ENCODE data around the gene NADK2. TPM values are rescaled to one million over a fixed set of nuclear protein-coding genes. Genes with fewer than 3 reads are reported as not detected.
"Not testable (repeated sequence)": the region's sequence is repeated elsewhere in the genome, so short reads cannot be mapped to it uniquely, and the experiment has no call there.

The NADK2 gene
- total RNA-seq, result 34.7 and 44.8 TPM in 2 replicates

- peak; percentile 61 for TF ChIP-seq CTCF (IDR thresholded peaks at IDR 0.05; ENCODE audit: extremely low read depth, low read depth, low read length)
- Histone ChIP-seq H3K4me3 (ENCODE audit: insufficient read depth, low read length) (peak within 1 kb of the TSS; percentile 86), H3K27ac (ENCODE audit: low read depth, low read length) (peak within 1 kb of the TSS; percentile 88), H2AFZ (ENCODE audit: low read length) (peak within 1 kb of the TSS; percentile 90), H3K79me2 (ENCODE audit: insufficient read depth, low read length) (peaks cover 42% of the 10 kb centered on the region), H3K36me3 (ENCODE audit: insufficient read depth, low read length) (no peaks in the 10 kb centered on the region), H3K9me3 (ENCODE audit: low read depth, low read length) (no peaks in the 10 kb centered on the region), H3K27me3 (ENCODE audit: insufficient read depth, low read length) (no peaks in the 10 kb centered on the region), H3K4me2 (ENCODE audit: insufficient read depth, low read length) (peak within 1 kb of the TSS; percentile 94), H3K4me1 (ENCODE audit: insufficient read depth, low read length) (peaks cover 18% of the 10 kb centered on the region), H4K20me1 (ENCODE audit: insufficient read depth, low read length) (peaks cover 9% of the 10 kb centered on the region)
- peak; percentile 99 for DNase-seq (ENCODE audit: insufficient read length, low spot score, missing footprints)
Measured at GRCh38 chr5:36241631-36242533, at the start of gene NADK2. Gene NADK2, minus strand, starts transcription at chr5:36241925. Its CDS starts 127 bp downstream, at chr5:36241798.

GRCh38 chr5:36285837-36286615 lies 44.3 kb upstream of the NADK2 start:
- no peak overlapping the region for H2AFZ ChIP-seq (ENCODE audit: low read length)
- H3K4me2 ChIP-seq (ENCODE audit: insufficient read depth, low read length), result no peak overlapping the region
- TF ChIP-seq CTCF (IDR thresholded peaks at IDR 0.05; ENCODE audit: extremely low read depth, low read depth, low read length), result no peak
- H3K4me3 ChIP-seq (ENCODE audit: insufficient read depth, low read length), result no peak overlapping the region
- no peaks in the 10 kb centered on the region for H3K79me2 ChIP-seq (ENCODE audit: insufficient read depth, low read length)
- H4K20me1 ChIP-seq (ENCODE audit: insufficient read depth, low read length), result no peaks in the 10 kb centered on the region
- no peaks in the 10 kb centered on the region for H3K27me3 ChIP-seq (ENCODE audit: insufficient read depth, low read length)
- no peak overlapping the region for H3K27ac ChIP-seq (ENCODE audit: low read depth, low read length)
- no peaks in the 10 kb centered on the region for H3K9me3 ChIP-seq (ENCODE audit: low read depth, low read length)
- no peaks in the 10 kb centered on the region for H3K4me1 ChIP-seq (ENCODE audit: insufficient read depth, low read length)
- H3K36me3 ChIP-seq (ENCODE audit: insufficient read depth, low read length), result no peaks in the 10 kb centered on the region
- DNase-seq (ENCODE audit: insufficient read length, low spot score, missing footprints), result no peak

GRCh38 chr5:36283775-36284174 lies 42.0 kb upstream of the NADK2 start:
- H3K36me3 ChIP-seq (ENCODE audit: insufficient read depth, low read length); H3K4me3 ChIP-seq (ENCODE audit: insufficient read depth, low read length); H2AFZ ChIP-seq (ENCODE audit: low read length); H3K4me2 ChIP-seq (ENCODE audit: insufficient read depth, low read length); H4K20me1 ChIP-seq (ENCODE audit: insufficient read depth, low read length); H3K27ac ChIP-seq (ENCODE audit: low read depth, low read length); DNase-seq (ENCODE audit: insufficient read length, low spot score, missing footprints); H3K79me2 ChIP-seq (ENCODE audit: insufficient read depth, low read length); H3K9me3 ChIP-seq (ENCODE audit: low read depth, low read length); H3K27me3 ChIP-seq (ENCODE audit: insufficient read depth, low read length): not testable (repeated sequence)
- peaks cover 15% of the 10 kb centered on the region for H3K4me1 ChIP-seq (ENCODE audit: insufficient read depth, low read length)

- Histone ChIP-seq H3K27me3 (ENCODE audit: insufficient read depth, low read length) (no peaks in the 10 kb centered on the region), H3K9me3 (ENCODE audit: low read depth, low read length) (no peaks in the 10 kb centered on the region), H3K4me2 (ENCODE audit: insufficient read depth, low read length) (no peak overlapping the region), H3K36me3 (ENCODE audit: insufficient read depth, low read length) (no peaks in the 10 kb centered on the region), H4K20me1 (ENCODE audit: insufficient read depth, low read length) (no peaks in the 10 kb centered on the region), H2AFZ (ENCODE audit: low read length) (no peak overlapping the region), H3K27ac (ENCODE audit: low read depth, low read length) (no peak overlapping the region), H3K4me1 (ENCODE audit: insufficient read depth, low read length) (peaks cover 21% of the 10 kb centered on the region), H3K79me2 (ENCODE audit: insufficient read depth, low read length) (no peaks in the 10 kb centered on the region), H3K4me3 (ENCODE audit: insufficient read depth, low read length) (no peak overlapping the region)
- no peak for DNase-seq (ENCODE audit: insufficient read length, low spot score, missing footprints)
- TF ChIP-seq CTCF (IDR thresholded peaks at IDR 0.05; ENCODE audit: extremely low read depth, low read depth, low read length), result no peak
Measured at GRCh38 chr5:36281626-36282025, 39.9 kb upstream of the NADK2 start.

Measured in osteoblast (primary cell).